ENCODE measurements around the gene ZNF77. TPM values are rescaled to one million over a fixed set of nuclear protein-coding genes. Genes with fewer than 3 reads are reported as not detected.

Gene ZNF77
- total RNA-seq, 1 donor from 2014 or later: 5.5 TPM

- Mint-ChIP-seq H3K9me3 (ENCODE audit: unreplicated experiment) (no peaks in the 10 kb centered on the region), H3K4me1 (ENCODE audit: unreplicated experiment) (no peaks in the 10 kb centered on the region), H3K4me3 (ENCODE audit: unreplicated experiment) (no peak overlapping the region), H3K27ac (ENCODE audit: unreplicated experiment) (no peak overlapping the region), H3K36me3 (ENCODE audit: low read depth, unreplicated experiment) (no peaks in the 10 kb centered on the region), H3K27me3 (ENCODE audit: unreplicated experiment) (no peaks in the 10 kb centered on the region)
- DNase-seq (ENCODE audit: low spot score): no peak
- TF ChIP-seq, protein P1, sequence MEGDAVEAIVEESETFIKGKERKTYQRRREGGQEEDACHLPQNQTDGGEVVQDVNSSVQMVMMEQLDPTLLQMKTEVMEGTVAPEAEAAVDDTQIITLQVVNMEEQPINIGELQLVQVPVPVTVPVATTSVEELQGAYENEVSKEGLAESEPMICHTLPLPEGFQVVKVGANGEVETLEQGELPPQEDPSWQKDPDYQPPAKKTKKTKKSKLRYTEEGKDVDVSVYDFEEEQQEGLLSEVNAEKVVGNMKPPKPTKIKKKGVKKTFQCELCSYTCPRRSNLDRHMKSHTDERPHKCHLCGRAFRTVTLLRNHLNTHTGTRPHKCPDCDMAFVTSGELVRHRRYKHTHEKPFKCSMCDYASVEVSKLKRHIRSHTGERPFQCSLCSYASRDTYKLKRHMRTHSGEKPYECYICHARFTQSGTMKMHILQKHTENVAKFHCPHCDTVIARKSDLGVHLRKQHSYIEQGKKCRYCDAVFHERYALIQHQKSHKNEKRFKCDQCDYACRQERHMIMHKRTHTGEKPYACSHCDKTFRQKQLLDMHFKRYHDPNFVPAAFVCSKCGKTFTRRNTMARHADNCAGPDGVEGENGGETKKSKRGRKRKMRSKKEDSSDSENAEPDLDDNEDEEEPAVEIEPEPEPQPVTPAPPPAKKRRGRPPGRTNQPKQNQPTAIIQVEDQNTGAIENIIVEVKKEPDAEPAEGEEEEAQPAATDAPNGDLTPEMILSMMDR (IDR thresholded peaks at IDR 0.05; ENCODE audit: unreplicated experiment): no peak
Observed at GRCh38 chr19:2888731-2889224, 56.0 kb downstream of the ZNF77 start.

- Mint-ChIP-seq H3K9me3 (ENCODE audit: unreplicated experiment) (no peaks in the 10 kb centered on the region), H3K36me3 (ENCODE audit: low read depth, unreplicated experiment) (peaks cover 3% of the 10 kb centered on the region), H3K4me1 (ENCODE audit: unreplicated experiment) (no peaks in the 10 kb centered on the region), H3K27ac (ENCODE audit: unreplicated experiment) (no peak overlapping the region), H3K27me3 (ENCODE audit: unreplicated experiment) (no peaks in the 10 kb centered on the region), H3K4me3 (ENCODE audit: unreplicated experiment) (no peak overlapping the region)
- DNase-seq (ENCODE audit: low spot score): peak; percentile 7
- TF ChIP-seq, protein P1 (IDR thresholded peaks at IDR 0.05; ENCODE audit: unreplicated experiment): peak; percentile 64
Observed at GRCh38 chr19:2887391-2887914, 57.3 kb downstream of the ZNF77 start.

- H3K9me3 Mint-ChIP-seq (ENCODE audit: unreplicated experiment): no peaks in the 10 kb centered on the region
Observed at GRCh38 chr19:2885736-2886135, 59.0 kb downstream of the ZNF77 start.

GRCh38 chr19:2883686-2884439, 60.9 kb downstream of the ZNF77 start:
- H3K4me1 Mint-ChIP-seq (ENCODE audit: unreplicated experiment): no peaks in the 10 kb centered on the region
- TF ChIP-seq, protein P1 (IDR thresholded peaks at IDR 0.05; ENCODE audit: unreplicated experiment): no peak
- no peak for DNase-seq (ENCODE audit: low spot score)
- H3K4me3 Mint-ChIP-seq (ENCODE audit: unreplicated experiment): no peak overlapping the region
- H3K36me3 Mint-ChIP-seq (ENCODE audit: low read depth, unreplicated experiment): peaks cover 3% of the 10 kb centered on the region
- H3K27ac Mint-ChIP-seq (ENCODE audit: unreplicated experiment): no peak overlapping the region
- H3K9me3 Mint-ChIP-seq (ENCODE audit: unreplicated experiment): no peaks in the 10 kb centered on the region
- H3K27me3 Mint-ChIP-seq (ENCODE audit: unreplicated experiment): no peaks in the 10 kb centered on the region

More at GRCh38 chr19:2885736-2886135, 59.0 kb downstream of the ZNF77 start:
- H3K27ac Mint-ChIP-seq (ENCODE audit: unreplicated experiment): no peak overlapping the region
- no peaks in the 10 kb centered on the region for H3K27me3 Mint-ChIP-seq (ENCODE audit: unreplicated experiment)
- TF ChIP-seq, protein P1 (IDR thresholded peaks at IDR 0.05; ENCODE audit: unreplicated experiment): no peak
- H3K36me3 Mint-ChIP-seq (ENCODE audit: low read depth, unreplicated experiment): peaks cover 3% of the 10 kb centered on the region
- no peak overlapping the region for H3K4me3 Mint-ChIP-seq (ENCODE audit: unreplicated experiment)
- no peak for DNase-seq (ENCODE audit: low spot score)
- H3K4me1 Mint-ChIP-seq (ENCODE audit: unreplicated experiment): no peaks in the 10 kb centered on the region

Other genes with a start within 250 kb of the ZNF77 start
- 7.7 TPM for gene GNG7, start 242.3 kb downstream of the ZNF77 start, total RNA-seq (ENCODE audit: unreplicated experiment)
- gene DIRAS1, start 223.6 kb downstream of the ZNF77 start, total RNA-seq (ENCODE audit: unreplicated experiment): 0.82 TPM
- gene SLC39A3, start 205.0 kb downstream of the ZNF77 start, total RNA-seq (ENCODE audit: unreplicated experiment): 28.7 TPM
- 60.4 TPM for gene SGTA, start 161.7 kb downstream of the ZNF77 start, total RNA-seq (ENCODE audit: unreplicated experiment)
- gene THOP1, start 159.5 kb downstream of the ZNF77 start, total RNA-seq (ENCODE audit: unreplicated experiment): 56.8 TPM
- gene ZNF554, start 125.1 kb downstream of the ZNF77 start, total RNA-seq (ENCODE audit: unreplicated experiment): 9.0 TPM
- 13.9 TPM for gene ZNF555, start 103.5 kb downstream of the ZNF77 start, total RNA-seq (ENCODE audit: unreplicated experiment)
- gene ZNF556, start 77.6 kb downstream of the ZNF77 start, total RNA-seq (ENCODE audit: unreplicated experiment): not detected
- gene ZNF57, start 44.0 kb downstream of the ZNF77 start, total RNA-seq (ENCODE audit: unreplicated experiment): 2.2 TPM
- gene TLE6, start 32.6 kb upstream of the ZNF77 start, total RNA-seq (ENCODE audit: unreplicated experiment): 0.59 TPM
- 5.7 TPM for gene TLE2, start 84.3 kb upstream of the ZNF77 start, total RNA-seq (ENCODE audit: unreplicated experiment)
- gene TLE5, start 117.5 kb upstream of the ZNF77 start, total RNA-seq (ENCODE audit: unreplicated experiment): 343 TPM
- 35.8 TPM for gene GNA11, start 149.4 kb upstream of the ZNF77 start, total RNA-seq (ENCODE audit: unreplicated experiment)
- not detected for gene GNA15, start 191.1 kb upstream of the ZNF77 start, total RNA-seq (ENCODE audit: unreplicated experiment)
- gene S1PR4, start 233.8 kb upstream of the ZNF77 start, total RNA-seq (ENCODE audit: unreplicated experiment): not detected
- 63.0 TPM for gene NCLN, start 241.0 kb upstream of the ZNF77 start, total RNA-seq (ENCODE audit: unreplicated experiment)